HEK293T (cell line): Measurements from ENCODE around the gene ARHGAP12.

Experiments
- CTCF ChIA-PET: fragments of 350-600 bp; formaldehyde crosslinking; extraction: SDS; loops from one replicate; lab custom pipeline; 2021; ENCODE audit warnings: antibody characterized with exemption, inconsistent platforms; lab: Yijun Ruan, JAX
- POLR2A ChIA-PET: fragments of 350-600 bp; formaldehyde crosslinking; extraction: SDS; loops from one replicate; lab custom pipeline; 2020; ENCODE audit warnings: antibody characterized with exemption, inconsistent platforms; lab: Yijun Ruan, JAX
- DNase-seq: peaks from one replicate; pipeline ENCODE4 v3.0.0; 2012; ENCODE audit warnings: mixed read lengths; ENCODE audit errors: extremely low spot score
- ARNT ChIP-seq: fragments of 450-650 bp; IDR thresholded peaks from 2 replicates; pipeline ENCODE4 v1.6.1; 2017; ENCODE audit warnings: mild to moderate bottlenecking
- BHLHE40 ChIP-seq: fragments of 450-650 bp; IDR thresholded peaks from 2 replicates; pipeline ENCODE4 v1.6.1; 2016; ENCODE audit warnings: mild to moderate bottlenecking, moderate library complexity, borderline replicate concordance
- CTBP1 ChIP-seq: fragments of 450-650 bp; IDR thresholded peaks from 2 replicates; pipeline ENCODE4 v1.6.1; 2016; ENCODE audit warnings: borderline replicate concordance
- ELF4 ChIP-seq: fragments of 450-650 bp; IDR thresholded peaks from 2 replicates; pipeline ENCODE4 v1.6.1; 2017; ENCODE audit warnings: antibody characterized with exemption
- FOXA1 ChIP-seq: fragments of 450-650 bp; IDR thresholded peaks from 2 replicates; pipeline ENCODE4 v1.6.1; 2016; ENCODE audit warnings: mild to moderate bottlenecking
- FOXK2 ChIP-seq: fragments of 450-650 bp; IDR thresholded peaks from 2 replicates; pipeline ENCODE4 v1.6.1; 2016; ENCODE audit warnings: mild to moderate bottlenecking
- FOXM1 ChIP-seq: fragments of 450-650 bp; IDR thresholded peaks from 2 replicates; pipeline ENCODE4 v1.6.1; 2017; ENCODE audit warnings: mild to moderate bottlenecking, borderline replicate concordance
- HDGF ChIP-seq: fragments of 450-650 bp; IDR thresholded peaks from 2 replicates; pipeline ENCODE4 v1.6.1; 2017; ENCODE audit warnings: antibody characterized with exemption, borderline replicate concordance
- L3MBTL2 ChIP-seq: fragments of 450-650 bp; conservative IDR thresholded peaks from 2 replicates; pipeline ENCODE4 v1.6.1; 2016; ENCODE audit warnings: mild to moderate bottlenecking
- LEF1 ChIP-seq: fragments of 450-650 bp; IDR thresholded peaks from 2 replicates; pipeline ENCODE4 v1.6.1; 2017; ENCODE audit warnings: mild to moderate bottlenecking, borderline replicate concordance
- NFRKB ChIP-seq: fragments of 450-650 bp; IDR thresholded peaks from 2 replicates; pipeline ENCODE4 v1.6.1; 2016; ENCODE audit warnings: mild to moderate bottlenecking, moderate library complexity
- PKNOX1 ChIP-seq: fragments of 450-650 bp; IDR thresholded peaks from 2 replicates; pipeline ENCODE4 v1.6.1; 2016
- SP1 ChIP-seq: fragments of 450-650 bp; IDR thresholded peaks from 2 replicates; pipeline ENCODE4 v1.6.1; 2017
- SUZ12 ChIP-seq: fragments of 450-650 bp; IDR thresholded peaks from 2 replicates; pipeline ENCODE4 v1.6.1; 2016; ENCODE audit warnings: mild to moderate bottlenecking
- TARDBP ChIP-seq: fragments of 450-650 bp; IDR thresholded peaks from 2 replicates; pipeline ENCODE4 v1.6.1; 2016
- ZNF384 ChIP-seq: fragments of 450-650 bp; IDR thresholded peaks from 2 replicates; pipeline ENCODE4 v1.6.1; 2016

ARHGAP12 gene

GRCh38 chr10:31935678-31936077 lies 7.0 kb upstream of the ARHGAP12 start:
- POLR2A ChIA-PET = no interaction called here
- DNase-seq = no peak
- CTCF ChIA-PET = interaction anchor here (0.7 kb wide), 1 partner anchor 116 kb away, joined by 5 read pairs; no protein-coding TSS in a partner anchor
- TF ChIP-seq CTBP1 (no peak), ELF4 (no peak), ZNF384 (no peak), L3MBTL2 (no peak), LEF1 (no peak), SUZ12 (no peak), FOXK2 (no peak), ARNT (no peak), SP1 (no peak), FOXA1 (no peak), HDGF (no peak)

GRCh38 chr10:31932838-31933237 lies 4.2 kb upstream of the ARHGAP12 start:
- no peak for TF ChIP-seq CTBP1
- no peak for TF ChIP-seq LEF1
- no peak for TF ChIP-seq PKNOX1
- POLR2A ChIA-PET = no interaction called here
- CTCF ChIA-PET = no interaction called here
- no peak for DNase-seq

- CTCF ChIA-PET = no interaction called here
- POLR2A ChIA-PET = no interaction called here
- no peak for DNase-seq
- TF ChIP-seq SP1 = no peak
- no peak for TF ChIP-seq LEF1
- no peak for TF ChIP-seq PKNOX1
- no peak for TF ChIP-seq HDGF
- TF ChIP-seq CTBP1 = no peak
- TF ChIP-seq ARNT = no peak
- no peak for TF ChIP-seq SUZ12
- no peak for TF ChIP-seq TARDBP
- TF ChIP-seq BHLHE40 = no peak
- TF ChIP-seq ZNF384 = no peak
- no peak for TF ChIP-seq ELF4
- no peak for TF ChIP-seq FOXA1
- TF ChIP-seq FOXK2 = no peak
- no peak for TF ChIP-seq L3MBTL2
Measured at GRCh38 chr10:31930856-31931255, 2.2 kb upstream of the ARHGAP12 start.

GRCh38 chr10:31930023-31930751 lies 1.6 kb upstream of the ARHGAP12 start:
- no peak for DNase-seq
- CTCF ChIA-PET = interaction anchor here (0.6 kb wide), 1 partner anchor 68 kb away, joined by 3 read pairs; no protein-coding TSS in a partner anchor
- POLR2A ChIA-PET = interaction anchor here (0.7 to 1.6 kb wide), 4 partner anchors 26 to 127 kb away, joined by 3 to 6 read pairs (median 3); no protein-coding TSS in a partner anchor

GRCh38 chr10:31929261-31930022 lies 811 bp upstream of the ARHGAP12 start:
- CTCF ChIA-PET = interaction anchor here (0.6 kb wide), 1 partner anchor 67 kb away, joined by 3 read pairs; no protein-coding TSS in a partner anchor
- peak; percentile 7 for DNase-seq
- no peak for TF ChIP-seq TARDBP
- peak; percentile 42; the same call in 1 of the 2 replicates for TF ChIP-seq ELF4
- no peak for TF ChIP-seq ARNT
- no peak for TF ChIP-seq LEF1
- POLR2A ChIA-PET = interaction anchor here (0.7 to 1.6 kb wide), 4 partner anchors 27 to 127 kb away, joined by 3 to 6 read pairs (median 3); no protein-coding TSS in a partner anchor

More at GRCh38 chr10:31930023-31930751, 1.6 kb upstream of the ARHGAP12 start:
- TF ChIP-seq NFRKB (no peak), CTBP1 (no peak), L3MBTL2 (no peak), LEF1 (no peak), HDGF (no peak), SUZ12 (no peak), FOXA1 (no peak), FOXK2 (no peak), BHLHE40 (no peak), TARDBP (no peak), ARNT (no peak), FOXM1 (no peak), SP1 (no peak), PKNOX1 (no peak), ELF4 (no peak), ZNF384 (no peak)
